ENCODE results near the gene SERPINA5. TPM values are rescaled to one million over a fixed set of nuclear protein-coding genes. Genes with fewer than 3 reads are reported as not detected.

Gene SERPINA5
- total and polyA plus RNA-seq, 2 donors (not counting 1 experiment from before 2014, with no cell fraction given) = not detected

DNA sequence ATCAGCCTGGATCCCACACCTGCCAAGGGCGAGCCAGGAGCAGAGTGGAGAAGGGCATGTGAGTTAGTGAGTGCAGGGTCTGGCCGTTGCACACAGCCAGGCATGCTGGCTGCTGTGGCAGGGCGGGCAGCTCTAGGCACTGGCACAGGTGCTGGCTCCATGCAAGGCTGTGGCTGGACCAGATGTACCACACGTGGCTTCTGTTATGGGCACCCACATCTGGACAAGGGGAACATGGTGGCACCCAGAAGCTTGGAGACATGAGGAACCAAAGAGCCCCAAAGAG lies 51.0 kb downstream of the SERPINA5 start:
- 65% methylated on average over 4 of the region's 4 CpGs for WGBS (ENCODE audit: insufficient coverage)
- intact Hi-C loops (cut with micrococcal nuclease) = no loop called here
- H3K4me3 Mint-ChIP-seq = no peak overlapping the region
- no peaks in the 10 kb centered on the region for H4K20me1 ChIP-seq (ENCODE audit: control insufficient read depth, insufficient read depth, low read length, poor library complexity, severe bottlenecking)
- no peak for DNase-seq
- H3K4me3 ChIP-seq (ENCODE audit: control extremely low read depth in 1 of 5, extremely low read depth in 1 of 5, insufficient read depth in 1 of 5, low read depth in 2 of 5, low read length in 4 of 5) = no peak overlapping the region
- TF ChIP-seq, protein P1, sequence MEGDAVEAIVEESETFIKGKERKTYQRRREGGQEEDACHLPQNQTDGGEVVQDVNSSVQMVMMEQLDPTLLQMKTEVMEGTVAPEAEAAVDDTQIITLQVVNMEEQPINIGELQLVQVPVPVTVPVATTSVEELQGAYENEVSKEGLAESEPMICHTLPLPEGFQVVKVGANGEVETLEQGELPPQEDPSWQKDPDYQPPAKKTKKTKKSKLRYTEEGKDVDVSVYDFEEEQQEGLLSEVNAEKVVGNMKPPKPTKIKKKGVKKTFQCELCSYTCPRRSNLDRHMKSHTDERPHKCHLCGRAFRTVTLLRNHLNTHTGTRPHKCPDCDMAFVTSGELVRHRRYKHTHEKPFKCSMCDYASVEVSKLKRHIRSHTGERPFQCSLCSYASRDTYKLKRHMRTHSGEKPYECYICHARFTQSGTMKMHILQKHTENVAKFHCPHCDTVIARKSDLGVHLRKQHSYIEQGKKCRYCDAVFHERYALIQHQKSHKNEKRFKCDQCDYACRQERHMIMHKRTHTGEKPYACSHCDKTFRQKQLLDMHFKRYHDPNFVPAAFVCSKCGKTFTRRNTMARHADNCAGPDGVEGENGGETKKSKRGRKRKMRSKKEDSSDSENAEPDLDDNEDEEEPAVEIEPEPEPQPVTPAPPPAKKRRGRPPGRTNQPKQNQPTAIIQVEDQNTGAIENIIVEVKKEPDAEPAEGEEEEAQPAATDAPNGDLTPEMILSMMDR (IDR thresholded peaks at IDR 0.05) = no peak
- TF ChIP-seq EZH2 (IDR thresholded peaks at IDR 0.05; ENCODE audit: borderline replicate concordance, insufficient read depth, low read depth, low read length, poor library complexity, severe bottlenecking) = no peak
- no peak overlapping the region for H3K4me2 ChIP-seq (replicated peaks; ENCODE audit: low read depth, low read length, poor library complexity, severe bottlenecking)
- no peak overlapping the region for H3K27ac Mint-ChIP-seq
- no peaks in the 10 kb centered on the region for H3K4me1 ChIP-seq (ENCODE audit: control insufficient read depth in 2 of 2, insufficient read depth in 2 of 2, low read length in 2 of 2)
- no peaks in the 10 kb centered on the region for H3K79me2 ChIP-seq (ENCODE audit: control insufficient read depth, insufficient read depth, low read length)
- peaks cover 9% of the 10 kb centered on the region for H3K27me3 Mint-ChIP-seq
- H2AFZ ChIP-seq (ENCODE audit: insufficient read depth, low read depth, low read length, poor library complexity, severe bottlenecking) = no peak overlapping the region
- H3K27ac ChIP-seq (ENCODE audit: low read length in 2 of 2) = no peak overlapping the region
- POLR2A ChIA-PET = no interaction called here
- CTCF ChIA-PET = no interaction called here
- no peak for ATAC-seq (ENCODE audit: low read depth)
- no peaks in the 10 kb centered on the region for H3K36me3 ChIP-seq (replicated peaks in 1 of 2; ENCODE audit: control extremely low read depth in 1 of 2, control insufficient read depth in 1 of 2, extremely low read depth in 1 of 2, insufficient read depth in 2 of 2, low read length in 1 of 2)
- no peaks in the 10 kb centered on the region for H3K4me1 Mint-ChIP-seq
- no peaks in the 10 kb centered on the region for H3K9me3 Mint-ChIP-seq (ENCODE audit: insufficient read depth)
- no peaks in the 10 kb centered on the region for H3K27me3 ChIP-seq (replicated peaks in 1 of 4; ENCODE audit: control extremely low read depth in 1 of 4, control insufficient read depth in 3 of 4, insufficient read depth in 4 of 4, low read length in 3 of 4)
- H3K9me3 ChIP-seq (ENCODE audit: control extremely low read depth in 1 of 3, control insufficient read depth in 2 of 3, insufficient read depth in 1 of 3, low read length in 2 of 3) = peaks cover 0 to 14% (median 0%) of the 10 kb centered on the region in 3 donors
- no peak overlapping the region for H3K9ac ChIP-seq (ENCODE audit: low read length)

- Histone ChIP-seq H3K9ac (ENCODE audit: low read length) (no peak overlapping the region), H3K4me1 (ENCODE audit: control insufficient read depth in 2 of 2, insufficient read depth in 2 of 2, low read length in 2 of 2) (no peaks in the 10 kb centered on the region), H3K27ac (ENCODE audit: low read length in 2 of 2) (no peak overlapping the region), H2AFZ (ENCODE audit: insufficient read depth, low read depth, low read length, poor library complexity, severe bottlenecking) (no peak overlapping the region), H3K4me2 (replicated peaks; ENCODE audit: low read depth, low read length, poor library complexity, severe bottlenecking) (no peak overlapping the region), H3K36me3 (replicated peaks in 1 of 2; ENCODE audit: control extremely low read depth in 1 of 2, control insufficient read depth in 1 of 2, extremely low read depth in 1 of 2, insufficient read depth in 2 of 2, low read length in 1 of 2) (no peaks in the 10 kb centered on the region), H3K4me3 (ENCODE audit: control extremely low read depth in 1 of 5, extremely low read depth in 1 of 5, insufficient read depth in 1 of 5, low read depth in 2 of 5, low read length in 4 of 5) (no peak overlapping the region), H3K27me3 (replicated peaks in 1 of 4; ENCODE audit: control extremely low read depth in 1 of 4, control insufficient read depth in 3 of 4, insufficient read depth in 4 of 4, low read length in 3 of 4) (no peaks in the 10 kb centered on the region), H4K20me1 (ENCODE audit: control insufficient read depth, insufficient read depth, low read length, poor library complexity, severe bottlenecking) (no peaks in the 10 kb centered on the region), H3K9me3 (ENCODE audit: control extremely low read depth in 1 of 3, control insufficient read depth in 2 of 3, insufficient read depth in 1 of 3, low read length in 2 of 3) (peaks cover 0 to 13% (median 0%) of the 10 kb centered on the region in 3 donors), H3K79me2 (ENCODE audit: control insufficient read depth, insufficient read depth, low read length) (no peaks in the 10 kb centered on the region)
- ATAC-seq (ENCODE audit: low read depth) (no peak), DNase-seq (no peak)
- TF ChIP-seq, protein P1 (IDR thresholded peaks at IDR 0.05) = no peak
- TF ChIP-seq EZH2 (IDR thresholded peaks at IDR 0.05; ENCODE audit: borderline replicate concordance, insufficient read depth, low read depth, low read length, poor library complexity, severe bottlenecking) = no peak
- POLR2A ChIA-PET = no interaction called here
- CTCF ChIA-PET = no interaction called here
- intact Hi-C loops (cut with micrococcal nuclease) = no loop called here
- no peaks in the 10 kb centered on the region for H3K9me3 Mint-ChIP-seq (ENCODE audit: insufficient read depth)
- 76% methylated on average over 6 of the region's 6 CpGs for WGBS (ENCODE audit: insufficient coverage)
- no peaks in the 10 kb centered on the region for H3K4me1 Mint-ChIP-seq
- H3K4me3 Mint-ChIP-seq = no peak overlapping the region
- no peak overlapping the region for H3K27ac Mint-ChIP-seq
- peaks cover 9% of the 10 kb centered on the region for H3K27me3 Mint-ChIP-seq
Measured at GRCh38 chr14:94633121-94633520, 51.9 kb downstream of the SERPINA5 start.
